Suprapubic skin (tissue), 3 donors: Measurements from ENCODE around the gene CHD9NB.

ENCODE experiments used
- POLR2A ChIP-seq, 2 donors: fragments of 450-650 bp; IDR thresholded peaks; one replicate each; pipeline ENCODE4 v1.6.1; 2017; ENCODE audit warnings: antibody characterized with exemption in 2 of 2, mild to moderate bottlenecking in 2 of 2, moderate library complexity in 2 of 2
- TF ChIP-seq, protein P1 (sequence below), 2 donors: fragments of 200-600 bp in 1 of 2; fragments of 450-650 bp in 1 of 2; sonication (generic) in 1 of 2; IDR thresholded peaks; one replicate each; pipeline ENCODE4 v1.5.1; 2016 to 2019; ENCODE audit warnings: antibody characterized with exemption in 2 of 2, mild to moderate bottlenecking in 1 of 2, moderate library complexity in 1 of 2

DNA sequence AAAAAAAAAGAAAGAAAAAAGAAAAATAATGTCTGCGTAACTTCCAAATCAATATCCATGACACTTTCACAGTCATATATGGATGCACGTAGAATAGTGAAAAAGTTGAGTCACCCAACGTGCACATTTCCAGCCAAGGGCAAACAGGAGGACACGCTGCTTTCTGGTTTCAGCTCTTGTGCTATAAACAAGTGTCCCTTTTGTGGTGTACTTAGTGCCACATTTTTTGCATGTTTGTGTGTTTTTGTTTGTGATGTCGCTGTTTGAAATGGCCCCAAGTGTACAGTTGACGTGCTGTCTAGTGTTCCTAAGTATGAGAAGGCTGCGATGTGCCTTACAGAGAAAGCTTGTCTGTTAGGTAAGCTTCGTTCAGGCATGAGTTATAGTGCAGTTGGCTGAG, 5.0 kb upstream of the CHD9NB start:
- no peak for TF ChIP-seq POLR2A (IDR thresholded peaks at IDR 0.05)
- TF ChIP-seq, protein P1, sequence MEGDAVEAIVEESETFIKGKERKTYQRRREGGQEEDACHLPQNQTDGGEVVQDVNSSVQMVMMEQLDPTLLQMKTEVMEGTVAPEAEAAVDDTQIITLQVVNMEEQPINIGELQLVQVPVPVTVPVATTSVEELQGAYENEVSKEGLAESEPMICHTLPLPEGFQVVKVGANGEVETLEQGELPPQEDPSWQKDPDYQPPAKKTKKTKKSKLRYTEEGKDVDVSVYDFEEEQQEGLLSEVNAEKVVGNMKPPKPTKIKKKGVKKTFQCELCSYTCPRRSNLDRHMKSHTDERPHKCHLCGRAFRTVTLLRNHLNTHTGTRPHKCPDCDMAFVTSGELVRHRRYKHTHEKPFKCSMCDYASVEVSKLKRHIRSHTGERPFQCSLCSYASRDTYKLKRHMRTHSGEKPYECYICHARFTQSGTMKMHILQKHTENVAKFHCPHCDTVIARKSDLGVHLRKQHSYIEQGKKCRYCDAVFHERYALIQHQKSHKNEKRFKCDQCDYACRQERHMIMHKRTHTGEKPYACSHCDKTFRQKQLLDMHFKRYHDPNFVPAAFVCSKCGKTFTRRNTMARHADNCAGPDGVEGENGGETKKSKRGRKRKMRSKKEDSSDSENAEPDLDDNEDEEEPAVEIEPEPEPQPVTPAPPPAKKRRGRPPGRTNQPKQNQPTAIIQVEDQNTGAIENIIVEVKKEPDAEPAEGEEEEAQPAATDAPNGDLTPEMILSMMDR (IDR thresholded peaks at IDR 0.05), result no peak
